HG03571 (cell line): ENCODE results near the gene TTPAL.
A peak's percentile ranks its signal among the peaks of the same experiment; 100 is the strongest.
"Not testable (repeated sequence)": the region's sequence is repeated elsewhere in the genome, so short reads cannot be mapped to it uniquely, and the experiment has no call there.

Experiments
- ATAC-seq: cut with Tn5 transposase; IDR thresholded peaks from one replicate; pipeline ENCODE4 v1.9.1; 2021; ENCODE audit not compliant: unreplicated experiment

Gene TTPAL

DNA sequence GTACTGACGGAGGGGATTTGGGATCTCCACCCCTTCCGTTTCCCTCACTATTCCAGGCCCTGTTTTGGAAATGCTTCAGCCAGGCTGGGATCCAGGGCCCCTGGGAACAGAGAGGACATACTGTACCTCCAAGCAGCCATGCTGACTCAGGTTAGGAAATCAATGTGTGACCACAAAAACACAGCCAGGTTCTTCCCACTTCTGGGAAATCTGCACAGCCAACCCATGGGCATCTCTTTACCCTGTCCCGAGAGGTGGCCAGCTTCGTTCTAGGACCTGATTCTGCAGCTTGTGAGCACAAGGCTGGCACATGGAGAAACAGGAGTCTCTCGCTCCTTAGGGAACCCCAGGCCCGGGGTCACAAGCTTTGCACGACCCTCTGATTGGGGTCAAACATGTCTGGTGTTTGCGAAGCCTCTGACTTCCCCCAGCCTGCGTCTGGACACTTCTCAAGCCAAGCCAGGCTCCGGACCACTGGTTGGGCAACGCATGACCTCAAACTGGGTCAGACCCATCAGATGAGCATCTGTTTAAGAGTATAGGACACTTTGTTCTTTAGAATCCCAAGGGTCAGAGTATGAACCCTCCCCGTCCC, 8.3 kb upstream of the TTPAL start:
- ATAC-seq, result no peak

- ATAC-seq, result no peak
Observed at GRCh38 chr20:44468044-44468782, 7.5 kb upstream of the TTPAL start.

- no peak for ATAC-seq
Observed at GRCh38 chr20:44470327-44470726, 5.3 kb upstream of the TTPAL start.

DNA sequence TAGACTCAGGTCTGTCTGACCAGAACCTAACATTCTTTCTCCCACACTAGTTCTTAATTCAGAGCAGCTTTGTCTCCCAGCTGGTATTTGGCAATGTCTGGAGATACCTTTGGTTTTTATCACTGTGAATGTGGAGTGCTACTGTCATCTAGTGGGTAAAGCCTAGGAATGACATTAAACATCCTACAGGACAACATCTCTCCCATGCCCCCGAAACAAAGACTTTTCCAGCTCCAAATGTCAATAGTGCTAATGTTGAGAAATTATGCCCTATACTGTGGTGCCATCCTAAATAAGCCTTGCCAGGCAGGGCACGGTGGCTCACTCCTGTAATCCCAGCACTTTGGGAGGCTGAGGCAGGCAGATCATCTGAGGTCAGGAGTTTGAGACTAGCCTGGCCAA, 4.2 kb upstream of the TTPAL start:
- ATAC-seq, result no peak

- not testable (repeated sequence) for ATAC-seq
Observed at GRCh38 chr20:44472283-44472682, 3.4 kb upstream of the TTPAL start.

DNA sequence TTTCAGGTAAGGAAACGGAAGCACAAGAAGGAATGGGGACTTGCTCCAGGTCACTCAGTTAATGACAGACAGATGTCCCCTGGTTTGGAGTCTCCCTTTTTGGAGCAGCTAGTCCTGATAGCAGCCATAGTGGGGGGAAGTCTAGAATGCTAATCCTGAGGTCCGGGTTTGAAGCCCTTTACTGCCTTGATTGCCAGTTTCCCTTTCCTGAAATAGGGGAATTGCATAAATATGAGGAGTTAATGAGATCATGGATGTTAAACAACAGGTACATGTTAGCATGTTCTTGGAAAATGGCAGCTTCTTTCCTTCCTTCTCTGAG, 341 bp upstream of the TTPAL start:
- no peak for ATAC-seq

GRCh38 chr20:44477151-44477550, 1.5 kb downstream of the TTPAL start:
- ATAC-seq, result no peak

DNA sequence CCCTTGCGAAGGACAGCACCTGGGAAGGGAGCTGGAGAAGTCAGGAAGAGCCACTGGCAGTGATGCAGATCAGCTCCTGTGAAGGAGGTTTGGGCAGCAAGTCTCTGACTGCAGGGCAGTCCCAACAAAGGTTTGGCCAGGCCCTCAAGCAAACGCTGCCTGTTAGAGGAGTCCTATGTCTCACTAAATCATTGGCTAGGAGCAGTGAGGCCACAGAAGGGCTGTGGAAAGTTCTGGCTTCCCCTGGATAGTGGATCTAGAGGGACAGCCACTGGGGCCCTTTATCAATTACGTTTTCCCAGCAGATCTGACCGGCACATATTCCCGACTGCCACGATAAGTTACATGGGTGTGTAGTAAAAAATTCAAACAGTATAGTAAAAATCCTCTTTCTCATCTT, 2.5 kb downstream of the TTPAL start:
- ATAC-seq, result no peak

DNA sequence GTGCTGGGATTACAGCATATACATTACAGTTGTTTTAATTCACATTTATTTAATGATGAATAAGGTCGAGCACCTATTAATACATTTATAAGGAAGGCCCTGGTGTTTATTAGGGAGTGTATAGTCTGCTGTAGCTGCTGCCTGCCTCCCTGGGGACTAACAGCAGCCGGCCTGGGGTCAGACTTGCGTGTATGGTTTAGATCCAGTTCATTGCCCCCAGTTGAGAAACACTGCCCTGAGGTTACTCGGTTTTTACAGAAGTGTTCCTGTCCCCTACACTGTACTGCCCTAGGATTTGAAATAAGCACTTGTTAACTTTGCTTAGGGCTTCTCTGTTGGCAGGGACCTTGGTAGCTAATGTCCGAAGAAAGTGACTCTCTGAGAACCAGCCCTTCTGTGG, 4.0 kb downstream of the TTPAL start:
- peak; percentile 35 for ATAC-seq

- ATAC-seq, result no peak
Observed at GRCh38 chr20:44480097-44480496, 4.4 kb downstream of the TTPAL start.

DNA sequence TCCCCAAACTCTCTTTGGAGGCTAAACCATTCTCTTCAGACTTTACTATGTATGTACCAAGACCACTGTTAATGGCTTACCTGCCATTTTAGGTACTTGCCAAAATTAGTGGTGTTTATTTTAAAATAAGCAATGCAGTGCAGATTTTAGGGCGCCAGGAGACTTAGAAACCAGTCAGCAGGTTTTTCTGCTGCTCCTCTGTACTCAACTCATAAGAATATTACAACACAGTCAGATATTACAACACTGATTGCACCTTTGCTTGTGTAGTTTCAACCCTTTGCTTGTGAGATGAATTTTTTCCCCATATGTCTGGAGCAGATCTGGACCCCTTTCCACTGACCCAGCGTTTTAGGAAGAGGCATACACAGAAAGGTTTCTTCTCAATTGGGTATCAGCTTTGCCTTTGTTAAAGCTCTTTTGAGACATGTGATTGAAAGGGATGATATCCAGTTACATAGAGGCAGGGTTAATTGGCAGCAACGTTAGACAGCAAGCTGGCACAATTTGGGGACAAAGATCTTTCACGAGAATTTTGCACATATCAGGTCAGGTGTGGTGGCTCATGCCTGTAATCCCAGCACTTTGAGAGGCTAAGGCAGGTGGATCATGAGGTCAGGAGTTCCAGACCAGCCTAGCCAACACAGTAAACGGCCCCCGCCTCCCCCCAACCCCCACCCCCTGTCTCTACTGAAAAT, 6.2 kb downstream of the TTPAL start:
- ATAC-seq, result no peak

DNA sequence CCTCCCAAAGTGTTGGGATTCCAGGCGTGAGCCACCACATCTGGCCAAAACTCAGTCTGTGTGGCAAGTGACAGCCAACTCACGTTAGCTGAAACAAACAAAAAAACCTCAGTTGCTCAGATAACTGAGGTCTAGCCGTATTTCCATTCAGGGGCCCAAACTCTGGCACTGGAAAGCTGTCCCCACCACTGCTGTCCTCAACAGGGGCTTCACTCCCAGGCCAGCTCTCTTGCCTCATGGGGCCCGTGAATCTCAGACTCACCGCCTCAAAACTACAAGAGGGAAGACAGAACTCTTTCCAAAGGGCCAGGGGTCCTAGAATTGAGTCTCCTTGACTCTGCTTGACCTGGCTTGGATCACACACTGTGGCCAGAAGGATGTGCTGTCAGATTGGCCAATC, 7.4 kb downstream of the TTPAL start:
- no peak for ATAC-seq

DNA sequence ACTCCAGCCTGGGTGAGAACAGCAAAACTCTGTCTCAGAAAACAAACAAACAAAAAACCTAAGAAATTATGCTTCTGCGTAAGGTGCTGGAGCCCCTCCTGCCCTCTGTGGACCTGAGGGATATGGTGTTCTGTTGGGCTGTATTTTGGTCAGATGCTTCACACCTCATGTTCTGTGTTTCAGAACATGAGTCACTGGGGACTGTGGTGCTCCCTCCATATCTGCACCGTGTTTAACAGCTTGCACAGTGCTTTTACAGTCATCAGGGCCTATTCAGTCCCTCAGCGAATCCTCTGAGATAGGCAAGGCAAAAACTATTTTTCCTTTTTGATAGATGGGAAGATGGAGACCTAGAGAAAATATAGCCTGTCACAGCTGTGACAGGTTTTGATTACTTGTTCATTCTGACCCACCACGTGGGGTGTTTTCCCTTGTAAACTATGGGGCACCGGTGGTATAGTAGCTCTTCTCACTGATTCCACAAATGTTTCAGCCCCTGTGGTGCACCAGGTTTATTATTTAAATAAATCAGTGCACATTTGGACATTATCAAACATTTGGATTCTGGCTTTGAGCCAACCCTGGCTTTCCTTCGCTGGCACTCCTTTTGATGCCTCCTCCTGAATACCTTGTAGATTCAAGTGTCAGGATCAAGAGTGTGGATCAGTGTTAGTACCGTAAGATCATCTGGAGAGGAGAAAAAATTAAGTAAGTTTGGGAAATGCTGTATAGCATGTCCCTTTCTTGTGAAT, 9.6 kb downstream of the TTPAL start:
- ATAC-seq, result no peak

- no peak for ATAC-seq
Observed at GRCh38 chr20:44485830-44486198, 10.1 kb downstream of the TTPAL start.

DNA sequence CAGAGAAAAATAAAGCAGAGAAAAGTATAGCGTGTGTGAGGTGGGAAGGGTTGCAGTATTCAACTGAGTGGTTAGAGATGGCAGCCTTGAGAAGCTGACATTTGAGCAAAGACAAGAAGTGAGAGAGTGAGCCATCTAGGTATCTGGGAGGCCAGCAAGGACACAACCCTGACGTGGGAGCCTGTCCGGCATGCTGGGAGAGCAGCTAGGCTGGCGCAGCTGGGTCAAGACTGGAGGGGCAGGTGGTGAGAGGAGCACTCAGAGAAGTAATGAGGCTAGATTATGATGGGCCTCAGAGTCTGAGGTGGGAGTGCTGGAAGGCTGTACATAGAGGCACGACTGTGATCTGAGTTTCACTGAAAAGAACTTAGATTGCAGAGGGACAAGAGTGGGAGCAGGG, 12.9 kb downstream of the TTPAL start:
- no peak for ATAC-seq

- ATAC-seq, result no peak
Observed at GRCh38 chr20:44489223-44489622, 13.5 kb downstream of the TTPAL start.

DNA sequence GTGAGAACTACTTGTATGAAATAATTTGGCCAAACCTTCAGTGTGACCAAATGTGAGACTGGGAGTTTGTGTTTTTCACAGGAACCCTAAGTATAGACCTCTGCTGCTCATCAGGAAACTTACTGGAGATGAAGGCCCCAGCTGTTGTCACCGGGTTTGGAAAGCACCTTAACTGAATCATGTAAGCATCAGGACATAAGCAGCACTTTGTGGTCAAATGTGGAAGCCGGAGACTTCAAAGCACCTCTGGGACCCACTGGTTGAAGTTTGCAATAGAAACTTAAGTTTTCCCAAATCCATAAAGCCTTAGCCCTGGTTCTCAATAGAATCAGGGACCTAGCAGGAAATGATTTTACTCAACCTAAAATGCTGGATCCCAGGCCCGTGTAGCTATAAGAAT, 14.3 kb downstream of the TTPAL start:
- no peak for ATAC-seq

- no peak for ATAC-seq
Observed at GRCh38 chr20:44491635-44492395, 16.1 kb downstream of the TTPAL start.

GRCh38 chr20:44494266-44494665, 18.6 kb downstream of the TTPAL start:
- no peak for ATAC-seq

DNA sequence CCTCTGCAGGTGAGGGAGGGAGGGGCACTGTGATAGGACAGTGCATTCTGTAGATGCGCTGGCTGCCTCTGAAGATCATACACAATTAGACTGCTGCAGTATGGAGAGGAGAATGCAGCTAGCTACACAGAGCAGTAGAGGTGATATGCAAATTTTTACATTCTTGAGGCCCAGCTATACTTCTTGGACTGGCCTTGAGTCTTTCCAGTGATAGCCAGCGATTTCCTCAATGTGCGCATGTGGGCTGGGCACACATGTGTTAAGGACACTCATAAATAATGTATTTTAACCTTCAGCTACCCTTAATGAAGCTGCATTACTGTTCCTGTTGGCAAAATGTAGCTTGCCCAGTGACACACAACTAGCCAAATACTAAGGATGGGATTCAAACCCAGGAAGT, 19.0 kb downstream of the TTPAL start:
- no peak for ATAC-seq

DNA sequence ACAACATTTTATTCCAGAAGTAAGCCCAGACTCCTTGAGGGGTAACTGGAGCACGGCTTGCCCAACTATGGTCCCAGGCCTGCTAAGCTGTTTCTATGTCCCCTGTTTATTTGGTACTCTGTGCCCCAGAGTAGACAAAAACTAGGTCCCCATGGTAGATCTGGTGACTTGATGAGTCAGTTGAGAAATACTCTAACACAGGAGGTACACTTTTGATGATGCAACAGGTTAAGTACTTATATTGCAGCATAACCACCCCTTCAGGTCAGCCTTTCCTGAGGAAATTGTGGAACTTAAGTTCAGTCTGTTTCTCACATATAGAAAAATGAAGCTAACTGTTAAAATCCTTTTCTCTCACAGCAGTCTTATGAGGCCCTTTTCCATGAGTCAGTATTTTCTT, 19.6 kb downstream of the TTPAL start:
- no peak for ATAC-seq
